ENCODE results near the gene LAMA5. TPM values are rescaled to one million over a fixed set of nuclear protein-coding genes. Genes with fewer than 3 reads are reported as not detected.

Gene LAMA5
- total and polyA plus RNA-seq, 2 of the 8 experiments (the other 6 are each of a cell fraction or from before 2014, with no cell fraction given), result 34.4 to 225 TPM

- TF ChIP-seq, protein P1, sequence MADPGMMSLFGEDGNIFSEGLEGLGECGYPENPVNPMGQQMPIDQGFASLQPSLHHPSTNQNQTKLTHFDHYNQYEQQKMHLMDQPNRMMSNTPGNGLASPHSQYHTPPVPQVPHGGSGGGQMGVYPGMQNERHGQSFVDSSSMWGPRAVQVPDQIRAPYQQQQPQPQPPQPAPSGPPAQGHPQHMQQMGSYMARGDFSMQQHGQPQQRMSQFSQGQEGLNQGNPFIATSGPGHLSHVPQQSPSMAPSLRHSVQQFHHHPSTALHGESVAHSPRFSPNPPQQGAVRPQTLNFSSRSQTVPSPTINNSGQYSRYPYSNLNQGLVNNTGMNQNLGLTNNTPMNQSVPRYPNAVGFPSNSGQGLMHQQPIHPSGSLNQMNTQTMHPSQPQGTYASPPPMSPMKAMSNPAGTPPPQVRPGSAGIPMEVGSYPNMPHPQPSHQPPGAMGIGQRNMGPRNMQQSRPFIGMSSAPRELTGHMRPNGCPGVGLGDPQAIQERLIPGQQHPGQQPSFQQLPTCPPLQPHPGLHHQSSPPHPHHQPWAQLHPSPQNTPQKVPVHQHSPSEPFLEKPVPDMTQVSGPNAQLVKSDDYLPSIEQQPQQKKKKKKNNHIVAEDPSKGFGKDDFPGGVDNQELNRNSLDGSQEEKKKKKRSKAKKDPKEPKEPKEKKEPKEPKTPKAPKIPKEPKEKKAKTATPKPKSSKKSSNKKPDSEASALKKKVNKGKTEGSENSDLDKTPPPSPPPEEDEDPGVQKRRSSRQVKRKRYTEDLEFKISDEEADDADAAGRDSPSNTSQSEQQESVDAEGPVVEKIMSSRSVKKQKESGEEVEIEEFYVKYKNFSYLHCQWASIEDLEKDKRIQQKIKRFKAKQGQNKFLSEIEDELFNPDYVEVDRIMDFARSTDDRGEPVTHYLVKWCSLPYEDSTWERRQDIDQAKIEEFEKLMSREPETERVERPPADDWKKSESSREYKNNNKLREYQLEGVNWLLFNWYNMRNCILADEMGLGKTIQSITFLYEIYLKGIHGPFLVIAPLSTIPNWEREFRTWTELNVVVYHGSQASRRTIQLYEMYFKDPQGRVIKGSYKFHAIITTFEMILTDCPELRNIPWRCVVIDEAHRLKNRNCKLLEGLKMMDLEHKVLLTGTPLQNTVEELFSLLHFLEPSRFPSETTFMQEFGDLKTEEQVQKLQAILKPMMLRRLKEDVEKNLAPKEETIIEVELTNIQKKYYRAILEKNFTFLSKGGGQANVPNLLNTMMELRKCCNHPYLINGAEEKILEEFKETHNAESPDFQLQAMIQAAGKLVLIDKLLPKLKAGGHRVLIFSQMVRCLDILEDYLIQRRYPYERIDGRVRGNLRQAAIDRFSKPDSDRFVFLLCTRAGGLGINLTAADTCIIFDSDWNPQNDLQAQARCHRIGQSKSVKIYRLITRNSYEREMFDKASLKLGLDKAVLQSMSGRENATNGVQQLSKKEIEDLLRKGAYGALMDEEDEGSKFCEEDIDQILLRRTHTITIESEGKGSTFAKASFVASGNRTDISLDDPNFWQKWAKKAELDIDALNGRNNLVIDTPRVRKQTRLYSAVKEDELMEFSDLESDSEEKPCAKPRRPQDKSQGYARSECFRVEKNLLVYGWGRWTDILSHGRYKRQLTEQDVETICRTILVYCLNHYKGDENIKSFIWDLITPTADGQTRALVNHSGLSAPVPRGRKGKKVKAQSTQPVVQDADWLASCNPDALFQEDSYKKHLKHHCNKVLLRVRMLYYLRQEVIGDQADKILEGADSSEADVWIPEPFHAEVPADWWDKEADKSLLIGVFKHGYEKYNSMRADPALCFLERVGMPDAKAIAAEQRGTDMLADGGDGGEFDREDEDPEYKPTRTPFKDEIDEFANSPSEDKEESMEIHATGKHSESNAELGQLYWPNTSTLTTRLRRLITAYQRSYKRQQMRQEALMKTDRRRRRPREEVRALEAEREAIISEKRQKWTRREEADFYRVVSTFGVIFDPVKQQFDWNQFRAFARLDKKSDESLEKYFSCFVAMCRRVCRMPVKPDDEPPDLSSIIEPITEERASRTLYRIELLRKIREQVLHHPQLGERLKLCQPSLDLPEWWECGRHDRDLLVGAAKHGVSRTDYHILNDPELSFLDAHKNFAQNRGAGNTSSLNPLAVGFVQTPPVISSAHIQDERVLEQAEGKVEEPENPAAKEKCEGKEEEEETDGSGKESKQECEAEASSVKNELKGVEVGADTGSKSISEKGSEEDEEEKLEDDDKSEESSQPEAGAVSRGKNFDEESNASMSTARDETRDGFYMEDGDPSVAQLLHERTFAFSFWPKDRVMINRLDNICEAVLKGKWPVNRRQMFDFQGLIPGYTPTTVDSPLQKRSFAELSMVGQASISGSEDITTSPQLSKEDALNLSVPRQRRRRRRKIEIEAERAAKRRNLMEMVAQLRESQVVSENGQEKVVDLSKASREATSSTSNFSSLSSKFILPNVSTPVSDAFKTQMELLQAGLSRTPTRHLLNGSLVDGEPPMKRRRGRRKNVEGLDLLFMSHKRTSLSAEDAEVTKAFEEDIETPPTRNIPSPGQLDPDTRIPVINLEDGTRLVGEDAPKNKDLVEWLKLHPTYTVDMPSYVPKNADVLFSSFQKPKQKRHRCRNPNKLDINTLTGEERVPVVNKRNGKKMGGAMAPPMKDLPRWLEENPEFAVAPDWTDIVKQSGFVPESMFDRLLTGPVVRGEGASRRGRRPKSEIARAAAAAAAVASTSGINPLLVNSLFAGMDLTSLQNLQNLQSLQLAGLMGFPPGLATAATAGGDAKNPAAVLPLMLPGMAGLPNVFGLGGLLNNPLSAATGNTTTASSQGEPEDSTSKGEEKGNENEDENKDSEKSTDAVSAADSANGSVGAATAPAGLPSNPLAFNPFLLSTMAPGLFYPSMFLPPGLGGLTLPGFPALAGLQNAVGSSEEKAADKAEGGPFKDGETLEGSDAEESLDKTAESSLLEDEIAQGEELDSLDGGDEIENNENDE (IDR thresholded peaks at IDR 0.05; ENCODE audit: insufficient replicate concordance, low read length), result no peak
- TF ChIP-seq, protein P2, sequence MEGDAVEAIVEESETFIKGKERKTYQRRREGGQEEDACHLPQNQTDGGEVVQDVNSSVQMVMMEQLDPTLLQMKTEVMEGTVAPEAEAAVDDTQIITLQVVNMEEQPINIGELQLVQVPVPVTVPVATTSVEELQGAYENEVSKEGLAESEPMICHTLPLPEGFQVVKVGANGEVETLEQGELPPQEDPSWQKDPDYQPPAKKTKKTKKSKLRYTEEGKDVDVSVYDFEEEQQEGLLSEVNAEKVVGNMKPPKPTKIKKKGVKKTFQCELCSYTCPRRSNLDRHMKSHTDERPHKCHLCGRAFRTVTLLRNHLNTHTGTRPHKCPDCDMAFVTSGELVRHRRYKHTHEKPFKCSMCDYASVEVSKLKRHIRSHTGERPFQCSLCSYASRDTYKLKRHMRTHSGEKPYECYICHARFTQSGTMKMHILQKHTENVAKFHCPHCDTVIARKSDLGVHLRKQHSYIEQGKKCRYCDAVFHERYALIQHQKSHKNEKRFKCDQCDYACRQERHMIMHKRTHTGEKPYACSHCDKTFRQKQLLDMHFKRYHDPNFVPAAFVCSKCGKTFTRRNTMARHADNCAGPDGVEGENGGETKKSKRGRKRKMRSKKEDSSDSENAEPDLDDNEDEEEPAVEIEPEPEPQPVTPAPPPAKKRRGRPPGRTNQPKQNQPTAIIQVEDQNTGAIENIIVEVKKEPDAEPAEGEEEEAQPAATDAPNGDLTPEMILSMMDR (IDR thresholded peaks at IDR 0.05; ENCODE audit: control extremely low read depth in 1 of 3, insufficient read depth in 1 of 3, low read depth in 1 of 3, low read length in 3 of 3), result no peak
Measured at GRCh38 chr20:62386383-62387218, 19.5 kb upstream of the LAMA5 start, which contains the start of gene RPS21 (continued).

Measured in H1 (cell line).